IPS-NIHi7 (cell line): ENCODE measurements around the gene NRTN.
"Not testable (repeated sequence)": the region's sequence is repeated elsewhere in the genome, so short reads cannot be mapped to it uniquely, and the experiment has no call there.

ENCODE experiments used
- DNase-seq: peaks from one replicate; pipeline ENCODE4 v3.0.0; 2012; ENCODE audit warnings: mixed read lengths; ENCODE audit errors: extremely low spot score

NRTN gene, protein sequence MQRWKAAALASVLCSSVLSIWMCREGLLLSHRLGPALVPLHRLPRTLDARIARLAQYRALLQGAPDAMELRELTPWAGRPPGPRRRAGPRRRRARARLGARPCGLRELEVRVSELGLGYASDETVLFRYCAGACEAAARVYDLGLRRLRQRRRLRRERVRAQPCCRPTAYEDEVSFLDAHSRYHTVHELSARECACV

DNA sequence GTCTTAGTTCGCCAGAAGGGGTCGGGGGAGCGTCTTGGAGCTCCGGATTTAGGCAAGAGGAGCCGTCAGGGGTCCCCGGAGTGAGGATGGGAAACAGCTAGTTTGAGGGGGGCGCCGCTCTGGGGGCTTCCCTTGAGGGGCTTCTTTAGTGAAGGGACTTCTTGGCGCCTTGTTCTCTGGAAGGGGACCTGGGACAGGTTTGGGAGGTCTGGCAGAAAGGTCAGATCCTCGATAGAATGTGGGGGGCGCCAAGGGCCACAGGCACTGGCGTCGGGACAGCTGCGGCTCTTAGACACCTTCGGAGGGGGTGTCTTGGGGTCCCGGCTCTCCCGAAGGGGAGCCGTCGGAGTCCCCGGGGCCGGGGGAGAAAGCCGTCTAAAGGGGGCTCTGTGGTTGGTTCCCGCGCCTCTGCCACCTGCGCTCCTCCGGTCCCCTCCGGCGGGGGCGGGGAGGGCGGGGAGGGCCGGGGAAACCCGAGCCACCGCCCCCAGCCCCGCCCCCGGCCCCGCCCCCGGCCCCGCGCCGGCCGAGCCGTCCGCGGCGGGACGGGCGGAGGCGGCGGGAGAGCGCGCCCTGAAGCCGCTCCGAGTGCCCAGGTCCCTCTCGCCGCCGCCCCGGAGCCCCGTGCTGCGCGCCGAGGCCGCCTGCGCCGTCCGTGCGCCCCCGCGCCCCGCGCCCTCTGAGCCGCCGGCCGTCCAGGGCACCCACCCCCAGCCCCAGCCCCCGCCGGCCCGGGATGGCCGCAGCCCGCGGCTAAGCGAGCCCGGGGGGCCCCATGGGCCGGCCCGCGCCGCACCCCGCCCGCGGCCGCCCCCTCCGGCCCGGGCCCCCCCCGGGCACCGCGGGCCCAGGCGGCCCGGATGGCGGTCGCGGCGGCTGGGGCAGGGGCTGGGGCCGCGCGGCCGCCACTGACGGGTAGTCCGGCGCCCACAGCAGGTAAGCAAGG lies at the start of gene NRTN:
NRTN (plus strand) TSS at position 552 of the 946 bp plus-strand sequence. CDS start 19,099 bp downstream, outside the sequence.
- DNase-seq: peak; percentile 83

DNA sequence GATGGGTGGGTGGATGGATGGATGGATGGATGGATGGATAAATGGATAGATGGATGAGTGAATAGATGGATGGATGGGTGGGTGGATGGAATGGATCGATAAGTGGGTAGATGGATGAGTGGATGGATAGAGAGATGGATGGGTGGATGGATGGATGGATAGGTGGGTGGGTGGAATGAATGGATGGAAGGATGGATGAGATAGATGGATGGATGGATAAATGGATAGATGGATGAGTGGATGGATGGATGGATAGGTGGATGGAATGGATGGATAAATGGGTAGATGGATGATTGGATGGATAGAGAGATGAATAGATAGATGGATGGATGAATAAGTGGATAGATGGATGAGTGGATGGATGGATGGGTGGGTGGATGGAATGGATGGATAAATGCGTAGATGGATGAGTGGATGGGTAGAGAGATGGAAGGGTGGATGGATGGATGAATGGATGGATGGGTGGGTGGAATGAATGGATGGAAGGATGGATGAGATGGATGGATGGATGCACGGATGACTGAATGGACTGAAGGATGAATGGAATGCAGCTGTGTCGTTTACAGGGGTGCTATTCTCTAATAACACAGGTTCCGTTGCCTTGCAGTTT lies 42.2 kb upstream of the NRTN start:
- DNase-seq: no peak

DNA sequence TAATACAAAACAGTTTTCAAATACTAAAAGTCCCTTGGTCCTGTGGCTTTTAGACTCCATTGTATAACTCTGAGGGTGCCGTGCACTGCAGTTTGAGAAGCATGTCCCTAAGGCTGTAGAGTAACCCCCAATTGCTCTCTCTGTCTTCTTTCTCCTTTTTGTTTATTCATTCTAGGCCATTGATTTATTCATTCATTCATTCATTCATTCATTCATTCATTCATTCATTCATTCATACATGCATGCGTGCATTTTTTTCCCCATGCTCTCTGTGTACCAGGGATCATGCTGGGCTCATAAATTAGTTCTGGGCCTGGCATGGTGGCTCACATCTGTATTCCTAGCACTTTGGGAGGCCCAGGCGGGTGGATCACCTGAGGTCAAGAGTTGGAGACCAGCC lies 39.6 kb upstream of the NRTN start:
- no peak for DNase-seq

DNA sequence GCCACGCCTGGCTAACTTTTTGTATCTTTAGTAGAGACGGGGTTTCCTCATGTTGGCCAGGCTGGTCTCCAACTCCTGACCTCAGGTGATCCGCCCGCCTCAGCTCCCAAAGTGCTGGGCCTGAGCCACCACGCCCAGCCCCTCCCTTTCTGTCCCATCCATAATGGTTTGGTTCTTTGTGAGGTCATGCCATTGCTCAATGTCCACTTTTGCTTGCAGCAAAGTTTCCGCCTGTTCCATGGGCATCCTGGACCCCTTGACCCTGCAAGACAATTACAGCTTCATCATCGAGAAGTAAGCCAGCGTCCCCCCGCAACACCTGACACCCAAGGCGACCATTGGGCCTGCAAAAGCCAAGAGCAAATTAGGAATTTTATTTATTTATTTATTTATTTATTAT lies 36.9 kb upstream of the NRTN start:
- no peak for DNase-seq

DNA sequence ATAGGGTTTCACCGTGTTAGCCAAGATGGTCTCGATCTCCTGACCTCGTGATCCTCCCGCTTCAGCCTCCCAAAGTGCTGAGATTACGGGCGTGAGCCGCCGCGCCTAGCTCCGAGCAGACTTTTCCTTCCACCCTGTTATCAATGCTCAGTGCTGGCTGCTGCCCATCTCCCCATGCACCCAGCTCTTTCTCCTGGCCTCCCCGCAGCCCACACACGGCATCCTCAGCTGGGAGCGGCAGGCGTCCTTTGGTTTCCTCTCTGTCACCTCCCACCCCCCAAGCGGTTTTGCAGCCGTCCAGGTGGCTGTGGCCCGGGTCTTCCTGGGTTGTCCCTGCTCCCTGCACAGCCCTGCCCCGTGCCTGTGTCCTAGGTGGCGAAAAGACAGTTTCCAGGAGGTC lies 32.5 kb upstream of the NRTN start:
- DNase-seq: no peak

DNA sequence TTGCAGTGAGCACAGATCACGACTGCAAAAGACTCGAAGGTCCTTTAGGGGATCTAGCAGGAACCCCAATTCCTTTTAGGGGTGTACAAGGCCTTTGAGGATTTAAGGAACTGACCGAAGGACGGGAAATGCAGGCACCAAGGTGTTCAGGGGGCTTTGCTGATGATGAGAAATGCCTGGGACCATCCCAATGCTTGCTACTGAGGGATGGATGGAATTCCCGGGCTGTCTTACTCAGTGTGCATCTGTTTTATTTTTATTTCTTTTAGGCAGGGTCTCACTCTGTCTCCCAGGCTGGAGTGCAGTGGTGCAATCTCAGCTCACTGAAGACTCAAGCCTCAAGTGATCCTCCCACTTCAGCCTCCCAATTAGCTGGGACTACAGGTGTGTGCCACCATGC lies 31.6 kb upstream of the NRTN start:
- no peak for DNase-seq

DNA sequence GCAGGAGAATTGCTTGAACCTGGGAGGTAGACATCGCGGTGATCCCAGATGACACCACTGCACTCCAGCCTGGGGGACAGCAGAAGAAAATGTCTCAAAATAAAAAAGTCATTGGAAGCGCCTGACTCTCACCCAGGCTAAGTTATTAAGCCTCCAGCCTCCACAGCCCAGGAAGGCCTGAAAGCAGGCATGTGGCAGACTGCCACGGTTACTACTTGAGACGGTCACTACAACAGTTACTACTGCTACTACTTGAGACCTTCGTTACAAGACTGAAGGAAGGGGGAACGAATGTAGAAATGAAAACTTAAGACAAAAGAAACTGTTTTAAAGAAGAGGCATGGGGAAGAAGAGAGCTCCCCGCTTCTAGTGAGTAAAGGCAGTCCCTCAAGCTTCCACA lies 29.9 kb upstream of the NRTN start:
- DNase-seq: no peak

DNA sequence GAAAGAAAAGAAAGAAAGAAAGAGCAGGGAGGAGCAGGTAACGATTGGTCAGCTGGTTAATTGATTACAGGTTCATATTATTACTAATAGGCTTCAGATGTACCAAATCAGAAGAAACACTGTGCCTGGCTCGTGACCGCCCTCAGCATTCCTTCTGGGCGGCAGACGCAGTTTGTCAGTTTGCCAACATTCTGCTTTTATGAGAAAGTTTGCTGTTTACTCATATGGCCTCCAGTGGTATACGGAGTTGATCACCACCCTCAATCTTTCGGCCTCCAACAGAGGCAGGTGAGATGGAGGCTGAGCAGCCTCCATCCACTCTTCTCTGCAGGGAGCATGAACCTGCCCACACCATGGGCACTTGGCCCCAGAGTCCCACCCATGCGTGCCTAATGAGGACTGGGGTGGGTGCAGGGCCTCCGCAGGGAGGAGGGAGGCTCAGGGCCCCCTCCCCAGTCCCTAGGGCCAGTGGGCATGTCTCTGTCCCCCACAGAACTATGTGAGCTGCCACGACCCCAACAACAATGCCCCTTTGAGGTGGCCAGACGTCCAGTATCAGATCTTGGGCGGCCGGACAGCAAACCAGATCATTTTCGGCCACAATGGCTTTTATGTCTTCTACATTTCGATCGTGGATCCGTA lies 29.1 kb upstream of the NRTN start:
- no peak for DNase-seq

DNA sequence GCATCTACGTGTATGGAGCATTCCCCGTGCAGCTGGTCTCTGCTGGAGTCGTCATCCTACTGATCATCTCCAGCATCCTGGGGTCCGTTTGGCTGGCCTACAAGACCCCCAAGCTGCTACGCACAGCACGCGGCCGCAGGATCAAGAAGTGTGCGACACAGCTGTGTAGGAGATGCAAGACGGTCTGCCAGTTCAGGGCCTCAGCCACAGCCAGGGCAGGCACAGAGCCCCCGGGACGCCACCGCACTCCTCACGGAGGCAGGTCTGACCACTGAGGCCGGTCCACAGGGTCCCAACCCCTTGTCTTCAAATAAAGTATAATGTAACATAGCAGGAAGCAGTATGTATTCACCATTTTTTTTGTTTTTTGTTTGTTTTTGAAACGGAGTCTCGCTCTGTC lies 26.5 kb upstream of the NRTN start:
- no peak for DNase-seq

DNA sequence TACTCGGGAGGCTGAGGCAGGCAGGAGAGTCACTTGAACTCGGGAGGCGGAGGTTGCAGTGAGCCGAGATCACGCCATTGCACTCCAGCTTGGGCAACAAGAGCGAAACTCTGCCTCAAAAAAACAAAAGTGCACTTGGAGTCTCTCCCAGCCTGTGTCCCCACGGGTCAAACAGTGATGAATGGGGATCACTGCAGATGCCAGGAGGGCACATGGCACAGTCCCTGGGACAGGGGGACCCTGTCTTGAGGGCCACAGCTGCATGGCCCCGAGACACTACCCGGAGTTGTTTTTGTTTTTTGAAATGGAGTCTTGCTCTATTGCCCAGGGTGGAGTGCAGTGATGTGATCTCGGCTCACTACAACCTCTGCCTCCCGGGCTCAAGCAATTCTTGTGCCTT lies 24.0 kb upstream of the NRTN start:
- DNase-seq: not testable (repeated sequence)

DNA sequence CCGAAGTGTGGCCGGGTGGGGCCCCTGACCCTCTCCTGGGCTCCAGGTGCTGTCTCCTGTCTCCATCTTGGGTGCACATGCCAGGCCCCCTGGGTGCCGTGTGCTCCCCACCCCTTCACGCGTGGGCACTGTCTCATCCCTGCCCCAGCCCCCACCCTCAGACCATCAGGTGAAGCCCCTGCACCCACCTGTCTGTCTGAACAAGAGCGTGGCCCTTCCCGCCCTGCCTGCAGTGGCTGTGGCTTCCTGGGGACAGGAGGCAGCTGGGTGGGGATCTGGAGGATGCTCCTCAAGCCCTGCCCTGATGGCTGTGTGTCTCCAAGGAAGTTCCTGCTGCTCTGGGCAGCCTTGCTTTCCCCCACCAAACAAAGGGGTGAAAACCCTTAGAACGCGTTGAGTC lies 22.5 kb upstream of the NRTN start:
- DNase-seq: no peak

DNA sequence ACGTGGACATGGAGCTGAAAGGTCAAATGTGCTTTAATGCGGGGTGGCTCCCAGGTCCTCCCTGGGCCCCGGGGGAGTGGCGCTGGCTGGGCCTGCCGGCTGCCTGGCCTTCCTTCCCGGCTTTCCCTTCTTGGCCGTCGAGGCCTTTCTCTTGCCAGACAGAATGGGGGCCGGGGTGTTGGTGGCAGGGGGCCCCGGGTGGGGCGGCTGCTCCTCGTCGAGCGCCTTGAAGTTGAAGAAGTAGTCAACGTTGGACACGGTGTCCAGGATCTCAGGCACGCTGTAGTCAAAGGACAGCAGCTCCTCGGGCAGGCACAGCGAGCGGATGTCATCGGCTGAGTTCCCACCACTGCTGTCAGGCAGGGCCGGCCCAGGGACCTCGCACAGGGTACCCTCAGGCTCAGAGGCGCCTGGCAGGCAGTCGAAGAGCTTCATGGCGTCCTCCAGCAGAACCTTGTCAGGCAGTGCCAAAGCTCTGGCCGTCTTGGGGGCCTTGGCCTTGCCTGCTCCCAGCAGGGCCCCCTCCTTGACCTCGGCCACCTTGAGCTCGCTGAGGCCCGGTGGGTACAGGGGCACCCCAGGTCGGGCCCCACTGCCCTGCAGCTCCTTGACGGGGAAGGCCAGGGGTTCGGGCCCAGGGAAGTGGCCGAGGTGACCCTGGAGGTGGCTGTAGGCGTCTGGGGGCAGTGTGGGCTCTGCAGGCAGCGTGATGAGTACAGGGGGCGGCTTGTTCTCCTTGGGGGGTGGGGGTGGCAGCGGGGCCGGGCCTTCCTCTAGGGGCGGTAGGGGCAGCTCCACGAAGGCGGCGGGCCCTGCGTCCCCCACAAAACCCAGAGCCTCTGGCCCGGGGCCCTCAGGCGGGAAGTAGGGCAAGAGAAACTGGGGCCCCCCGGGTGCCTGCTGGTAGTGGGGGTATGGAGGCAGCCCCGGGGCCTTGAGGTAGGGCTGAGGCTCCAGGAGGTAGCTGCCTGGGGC lies 21.6 kb upstream of the NRTN start:
- no peak for DNase-seq

DNA sequence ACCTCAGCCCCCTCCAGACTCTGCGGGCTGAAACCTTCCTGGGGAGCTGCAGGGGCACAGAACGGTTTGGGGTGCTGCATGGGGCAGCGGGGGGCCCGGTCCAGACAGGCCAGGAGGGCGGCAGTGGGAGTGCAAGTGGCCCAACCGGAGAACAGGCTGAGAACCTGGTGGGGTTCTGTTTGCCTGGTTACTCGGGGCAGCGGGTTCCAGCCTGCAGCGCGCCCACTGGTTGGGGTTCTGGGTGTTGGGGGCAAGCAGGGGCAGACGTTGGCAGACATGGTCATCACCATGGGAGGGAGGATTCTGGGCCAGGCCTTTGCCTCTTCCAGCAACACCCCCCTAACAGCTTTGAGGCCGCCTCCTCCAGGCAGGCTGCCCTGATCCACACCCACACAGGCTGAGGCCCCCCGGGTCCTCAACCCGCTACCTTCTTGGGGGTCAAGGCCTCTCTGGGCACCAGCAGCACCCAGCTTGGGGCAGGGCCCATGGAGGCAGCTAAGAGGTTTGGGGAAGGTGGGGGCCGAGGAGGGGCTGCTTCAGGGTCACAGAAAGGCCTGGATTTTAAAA lies 20.2 kb upstream of the NRTN start, which contains the start of gene PRR22:
PRR22 (minus strand) TSS at position 166 of the 567 bp plus-strand sequence; CDS start at position 80, 86 bp downstream.
- DNase-seq: no peak

DNA sequence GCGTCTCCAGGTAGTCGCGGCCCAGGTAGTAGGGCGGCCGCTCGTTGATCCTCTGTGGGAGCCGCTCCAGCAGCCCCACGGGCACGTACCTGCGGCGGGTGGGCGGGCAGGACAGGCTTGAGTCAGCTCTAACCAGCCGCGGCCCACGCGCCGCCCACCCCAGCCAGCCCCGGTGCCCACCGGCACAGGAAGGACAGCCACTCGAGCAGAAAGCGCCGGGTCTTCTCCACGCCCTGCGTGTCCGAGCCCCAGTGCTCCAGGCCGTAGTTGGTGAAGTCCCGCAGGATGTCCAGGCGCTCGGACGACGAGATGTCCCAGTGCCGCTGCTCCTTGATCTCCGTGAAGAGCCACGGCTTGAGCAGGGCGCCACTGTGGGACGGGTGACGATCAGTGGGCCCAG lies 19.4 kb upstream of the NRTN start:
- DNase-seq: no peak

DNA sequence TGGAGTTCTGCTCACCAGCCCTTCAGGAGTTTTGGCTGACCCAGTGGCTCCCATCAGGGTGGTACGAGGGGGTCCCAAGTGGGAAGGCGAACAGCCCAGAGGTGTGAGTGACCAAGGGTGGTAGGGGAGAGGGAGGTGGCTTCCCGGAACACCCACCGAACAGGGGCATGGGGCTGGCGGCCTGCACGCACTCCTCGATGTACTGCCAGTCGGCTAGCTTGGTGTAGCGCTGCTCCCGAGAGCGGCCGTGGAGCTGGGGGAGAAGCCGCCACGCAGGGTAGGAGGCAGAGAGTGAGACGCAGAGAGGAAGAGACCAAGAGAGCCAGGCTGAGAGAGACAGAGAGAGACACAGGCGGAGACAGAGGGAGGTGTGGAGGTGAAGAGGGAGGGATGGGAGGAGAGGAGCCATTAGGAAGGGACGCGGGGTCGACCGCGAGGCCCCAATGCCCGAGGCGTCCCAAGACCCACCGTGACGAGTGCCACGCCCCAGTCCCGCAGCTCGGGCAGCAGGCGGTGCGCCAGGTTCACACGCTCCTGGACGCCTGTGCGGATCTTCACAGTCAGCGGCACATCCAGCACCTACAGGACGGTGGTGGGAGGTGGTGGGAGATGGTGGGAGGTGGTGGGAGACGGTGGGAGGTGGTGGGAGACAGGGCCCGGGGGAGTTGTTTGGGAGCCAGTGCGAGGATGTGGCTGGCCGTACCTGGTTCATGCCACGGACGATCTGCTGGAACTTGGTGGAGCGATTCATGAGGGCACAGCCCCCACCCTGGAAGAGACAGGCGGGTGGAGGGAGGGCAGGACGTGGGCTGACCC lies 18.1 kb upstream of the NRTN start:
- no peak for DNase-seq

DNA sequence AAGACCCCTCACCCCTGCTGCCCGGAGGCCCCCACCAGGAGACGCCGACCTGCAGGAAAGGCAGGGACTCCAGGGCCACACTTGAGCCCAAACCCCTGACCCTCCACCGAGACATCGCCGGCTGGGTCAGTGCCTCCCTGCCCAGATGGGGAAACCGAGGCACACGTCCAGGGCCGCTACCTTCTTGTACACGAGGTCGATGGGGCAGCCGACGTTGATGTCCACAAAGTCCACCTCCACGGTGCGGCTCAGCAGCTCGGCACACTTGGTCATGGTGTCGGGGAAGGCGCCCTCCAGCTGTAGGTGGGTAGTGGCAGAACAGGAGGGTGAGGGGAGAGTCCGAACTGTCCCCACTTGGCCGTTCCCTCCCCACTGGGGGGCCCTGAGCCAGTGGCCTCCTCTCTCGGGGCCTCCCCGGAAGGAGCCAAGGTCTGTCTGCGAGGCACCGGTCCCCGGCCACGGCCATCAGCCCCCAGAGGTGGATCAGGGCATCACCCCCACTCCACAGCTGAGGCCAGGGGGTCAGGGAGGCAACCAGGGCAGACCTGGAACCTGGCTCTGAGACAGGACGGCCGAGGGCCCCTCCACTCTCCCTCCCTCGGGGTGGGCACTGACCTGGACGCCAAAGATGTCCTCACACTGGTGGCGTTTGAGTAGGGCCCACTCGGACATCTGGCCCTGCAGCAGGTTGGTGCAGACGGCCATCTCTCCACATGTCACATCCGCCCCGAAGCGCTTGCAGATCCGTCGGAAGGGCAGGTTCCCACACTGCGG lies 17.3 kb upstream of the NRTN start:
- no peak for DNase-seq

DNA sequence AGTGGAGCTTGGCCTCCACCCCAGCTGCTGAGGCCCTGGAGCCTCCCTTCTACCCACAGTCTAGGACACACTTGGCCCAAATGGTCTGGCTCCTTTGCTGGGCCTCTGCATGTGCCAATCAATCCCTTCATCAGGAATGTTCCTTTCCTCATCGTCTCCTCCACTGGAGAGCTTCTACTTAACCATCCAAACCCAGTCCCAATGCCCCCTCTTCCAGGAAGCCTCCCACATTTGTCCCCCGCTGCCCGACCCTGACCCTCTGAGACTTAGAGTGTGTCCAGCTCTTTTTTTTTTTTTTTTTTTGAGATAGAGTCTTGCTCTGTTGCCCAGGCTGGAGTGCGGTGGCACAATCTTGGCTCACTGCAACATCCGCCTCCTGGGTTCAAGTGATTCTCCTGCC lies 16.4 kb upstream of the NRTN start:
- no peak for DNase-seq

DNA sequence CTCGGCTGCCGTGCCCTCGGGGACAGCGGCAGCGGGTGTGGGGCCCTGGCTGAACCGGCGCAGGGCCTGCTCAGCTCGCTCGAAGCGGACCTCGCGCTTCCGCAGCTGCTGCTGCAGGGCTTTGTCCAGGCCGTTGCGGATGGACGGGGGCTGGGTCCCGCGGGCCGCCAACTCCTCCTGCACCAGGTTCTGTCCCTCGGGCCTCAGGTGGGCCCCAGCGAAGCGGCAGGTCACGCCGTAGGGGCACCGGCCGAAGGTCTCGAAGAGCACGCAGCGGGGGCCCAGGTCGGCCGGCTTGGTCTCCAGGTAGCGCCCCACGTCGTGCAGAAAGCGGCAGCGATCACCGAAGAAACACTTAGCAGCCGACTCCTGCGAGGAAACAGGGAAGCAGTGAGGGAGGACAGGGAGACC lies 15.5 kb upstream of the NRTN start:
- DNase-seq: no peak
